ENCODE measurements around the gene UTP11.

DNA sequence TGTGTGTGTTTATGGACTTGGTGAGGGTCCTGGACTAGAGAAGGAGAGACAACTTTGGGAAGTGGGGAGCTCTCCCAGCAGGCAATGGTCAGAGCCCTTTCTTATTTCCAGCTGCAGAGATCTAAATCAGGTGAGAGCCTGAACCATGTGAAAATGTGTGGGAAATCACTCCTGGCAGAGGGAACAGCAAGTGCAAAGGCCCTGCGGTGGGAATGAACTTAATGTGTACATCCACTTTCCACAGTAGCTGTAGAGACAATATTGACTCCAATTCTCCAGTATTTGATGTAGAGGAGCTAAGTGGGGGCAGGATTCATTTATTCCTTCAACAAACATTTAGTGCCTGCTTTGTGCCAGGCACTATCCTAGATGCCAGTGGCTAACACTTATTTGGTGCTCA, 48.8 kb downstream of the UTP11 start:
- TF ChIP-seq, protein P1, sequence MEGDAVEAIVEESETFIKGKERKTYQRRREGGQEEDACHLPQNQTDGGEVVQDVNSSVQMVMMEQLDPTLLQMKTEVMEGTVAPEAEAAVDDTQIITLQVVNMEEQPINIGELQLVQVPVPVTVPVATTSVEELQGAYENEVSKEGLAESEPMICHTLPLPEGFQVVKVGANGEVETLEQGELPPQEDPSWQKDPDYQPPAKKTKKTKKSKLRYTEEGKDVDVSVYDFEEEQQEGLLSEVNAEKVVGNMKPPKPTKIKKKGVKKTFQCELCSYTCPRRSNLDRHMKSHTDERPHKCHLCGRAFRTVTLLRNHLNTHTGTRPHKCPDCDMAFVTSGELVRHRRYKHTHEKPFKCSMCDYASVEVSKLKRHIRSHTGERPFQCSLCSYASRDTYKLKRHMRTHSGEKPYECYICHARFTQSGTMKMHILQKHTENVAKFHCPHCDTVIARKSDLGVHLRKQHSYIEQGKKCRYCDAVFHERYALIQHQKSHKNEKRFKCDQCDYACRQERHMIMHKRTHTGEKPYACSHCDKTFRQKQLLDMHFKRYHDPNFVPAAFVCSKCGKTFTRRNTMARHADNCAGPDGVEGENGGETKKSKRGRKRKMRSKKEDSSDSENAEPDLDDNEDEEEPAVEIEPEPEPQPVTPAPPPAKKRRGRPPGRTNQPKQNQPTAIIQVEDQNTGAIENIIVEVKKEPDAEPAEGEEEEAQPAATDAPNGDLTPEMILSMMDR (IDR thresholded peaks at IDR 0.05) = no peak
- TF ChIP-seq POLR2A (IDR thresholded peaks at IDR 0.05) = no peak
